ENCODE measurements around the gene TACC3. TPM values are rescaled to one million over a fixed set of nuclear protein-coding genes. Genes with fewer than 3 reads are reported as not detected.

TACC3 gene
- total RNA-seq, 1 experiment from 2014 or later: 156 TPM

DNA sequence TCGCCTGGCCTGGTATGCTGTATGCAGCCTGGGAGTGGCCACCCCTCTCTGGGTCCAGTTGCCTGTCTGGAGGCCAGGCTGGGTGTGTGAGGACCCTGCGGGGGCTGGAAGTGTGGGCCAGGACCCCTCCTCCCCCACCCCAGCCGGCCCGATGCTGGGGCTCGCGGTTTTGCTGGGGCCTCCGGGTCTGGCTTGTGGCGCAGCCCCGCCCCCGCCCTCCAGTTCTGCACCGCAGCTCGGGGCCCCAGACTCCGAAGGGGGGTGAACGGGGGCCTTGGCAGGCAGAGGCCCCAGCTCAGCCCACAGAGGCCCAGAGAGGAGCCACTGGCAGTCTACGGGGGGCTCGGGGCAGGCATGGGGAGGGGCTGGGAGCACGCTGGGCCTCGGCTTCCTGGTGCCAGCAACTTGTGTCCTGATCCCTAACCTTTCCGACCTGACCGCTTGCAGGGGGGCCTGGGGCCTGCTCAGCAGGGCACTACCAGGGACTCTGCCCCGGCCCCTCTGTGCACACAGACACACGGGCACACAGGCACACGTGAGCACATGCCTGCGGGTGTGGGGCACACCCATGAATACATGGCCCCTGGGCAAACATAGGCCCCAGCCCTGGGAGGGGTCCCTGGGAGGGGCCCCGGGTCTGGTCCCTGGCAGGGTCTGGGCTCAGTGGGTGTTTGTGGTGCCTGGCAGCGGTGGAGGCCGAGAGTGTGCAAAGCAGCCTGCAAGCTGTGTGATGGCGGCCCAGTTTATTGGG lies 50.4 kb downstream of the TACC3 start:
- no peak overlapping the region for H3K4me2 ChIP-seq (ENCODE audit: insufficient read depth, insufficient read length, low read length)
- no peak overlapping the region for H2AFZ ChIP-seq (ENCODE audit: low read length)
- peaks cover 12 to 31% of the 10 kb centered on the region in 2 experiments for H3K4me1 Mint-ChIP-seq
- TF ChIP-seq, protein P1, sequence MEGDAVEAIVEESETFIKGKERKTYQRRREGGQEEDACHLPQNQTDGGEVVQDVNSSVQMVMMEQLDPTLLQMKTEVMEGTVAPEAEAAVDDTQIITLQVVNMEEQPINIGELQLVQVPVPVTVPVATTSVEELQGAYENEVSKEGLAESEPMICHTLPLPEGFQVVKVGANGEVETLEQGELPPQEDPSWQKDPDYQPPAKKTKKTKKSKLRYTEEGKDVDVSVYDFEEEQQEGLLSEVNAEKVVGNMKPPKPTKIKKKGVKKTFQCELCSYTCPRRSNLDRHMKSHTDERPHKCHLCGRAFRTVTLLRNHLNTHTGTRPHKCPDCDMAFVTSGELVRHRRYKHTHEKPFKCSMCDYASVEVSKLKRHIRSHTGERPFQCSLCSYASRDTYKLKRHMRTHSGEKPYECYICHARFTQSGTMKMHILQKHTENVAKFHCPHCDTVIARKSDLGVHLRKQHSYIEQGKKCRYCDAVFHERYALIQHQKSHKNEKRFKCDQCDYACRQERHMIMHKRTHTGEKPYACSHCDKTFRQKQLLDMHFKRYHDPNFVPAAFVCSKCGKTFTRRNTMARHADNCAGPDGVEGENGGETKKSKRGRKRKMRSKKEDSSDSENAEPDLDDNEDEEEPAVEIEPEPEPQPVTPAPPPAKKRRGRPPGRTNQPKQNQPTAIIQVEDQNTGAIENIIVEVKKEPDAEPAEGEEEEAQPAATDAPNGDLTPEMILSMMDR (conservative IDR thresholded peaks at IDR 0.05): no peak
- H3K27ac Mint-ChIP-seq: no peak overlapping the region; a peak in 1 of 7 replicates
- H2BK120ac ChIP-seq (ENCODE audit: low read depth, low read length, poor library complexity, severe bottlenecking): no peak overlapping the region
- no peak overlapping the region for H3K4ac ChIP-seq (ENCODE audit: low read depth, low read length)
- no peaks in the 10 kb centered on the region for H3K27me3 ChIP-seq (ENCODE audit: insufficient read depth, low read length)
- peaks cover 3% of the 10 kb centered on the region for H3K23me2 ChIP-seq (ENCODE audit: insufficient read length, low read depth, low read length, poor library complexity, severe bottlenecking)
- H2BK5ac ChIP-seq (ENCODE audit: insufficient read length, low read length): no peak overlapping the region
- no peak overlapping the region for H3K27ac ChIP-seq (ENCODE audit: insufficient read length, low read depth, low read length)
- no peaks in the 10 kb centered on the region for H3K9me3 ChIP-seq (ENCODE audit: control insufficient read depth, low read depth, low read length)
- H3K18ac ChIP-seq (ENCODE audit: insufficient read length, low read depth, low read length): no peak overlapping the region
- H2AK5ac ChIP-seq (ENCODE audit: insufficient read length, low read length): no peak overlapping the region
- H3K23ac ChIP-seq (ENCODE audit: insufficient read length, low read depth, low read length): no peak overlapping the region
- no peak overlapping the region for H2BK12ac ChIP-seq (ENCODE audit: insufficient read length, low read depth, low read length)
- no peaks in the 10 kb centered on the region; the same call in 1 of the 2 replicates for H3K4me1 ChIP-seq (ENCODE audit: insufficient read depth, low read length)
- H3K36me3 Mint-ChIP-seq (ENCODE audit: insufficient read depth in 1 of 3, low read depth in 3 of 3): no peaks in the 10 kb centered on the region
- no peak overlapping the region for H2BK15ac ChIP-seq (ENCODE audit: low read depth, low read length)
- no peak overlapping the region for H4K91ac ChIP-seq (ENCODE audit: insufficient read length, low read depth, low read length)
- H3K9ac ChIP-seq (ENCODE audit: extremely low read depth, insufficient read length, low read length): no peak overlapping the region
- no peak overlapping the region for H3K4me3 Mint-ChIP-seq
- H3K9me3 Mint-ChIP-seq: no peaks in the 10 kb centered on the region
- no peak overlapping the region for H3K14ac ChIP-seq (ENCODE audit: insufficient read depth, low read length)
- no peak overlapping the region for H4K5ac ChIP-seq (ENCODE audit: insufficient read length, low read depth, low read length)
- peaks cover 7% of the 10 kb centered on the region for H3K27me3 Mint-ChIP-seq (ENCODE audit: low read depth)
- no peak overlapping the region for H2BK20ac ChIP-seq (ENCODE audit: low read depth, low read length, poor library complexity, severe bottlenecking)
- no peaks in the 10 kb centered on the region for H3K79me2 ChIP-seq (ENCODE audit: insufficient read depth, low read length)
- no peak overlapping the region for H3T11ph ChIP-seq (ENCODE audit: low read length)
- H4K8ac ChIP-seq (replicated peaks; ENCODE audit: insufficient read length, low read depth, low read length): no peak overlapping the region
- WGBS (ENCODE audit: extremely low coverage, insufficient read length, low lambda C conversion rate): no CpG with 5 or more reads among the region's 28 CpGs
- DNase-seq: no peak
- H4K20me1 ChIP-seq (ENCODE audit: control insufficient read depth, insufficient read depth, insufficient read length): no peaks in the 10 kb centered on the region
- no peaks in the 10 kb centered on the region for H3K79me1 ChIP-seq (ENCODE audit: insufficient read depth, low read depth, low read length, poor library complexity, severe bottlenecking)
- no peak overlapping the region for H3K56ac ChIP-seq (ENCODE audit: insufficient read length, low read depth, low read length)
